ENCODE results near the gene ALDH1A2. TPM values are rescaled to one million over a fixed set of nuclear protein-coding genes. Genes with fewer than 3 reads are reported as not detected.
"Not testable (repeated sequence)": the region's sequence is repeated elsewhere in the genome, so short reads cannot be mapped to it uniquely, and the experiment has no call there.

The ALDH1A2 gene
- polyA plus RNA-seq, 1 donor from 2014 or later = 0.24 TPM

GRCh38 chr15:58046467-58046866 is 19.0 kb downstream of the ALDH1A2 start:
- H3K79me2 ChIP-seq (replicated peaks; ENCODE audit: insufficient read depth, low read length) = no peaks in the 10 kb centered on the region
- no peaks in the 10 kb centered on the region for H3K36me3 ChIP-seq (ENCODE audit: insufficient read depth, low read length)
- no peak overlapping the region for H3K27ac ChIP-seq (ENCODE audit: low read length)
- peaks cover 50% of the 10 kb centered on the region for H3K27me3 ChIP-seq (ENCODE audit: insufficient read depth, low read depth, low read length)
- no peaks in the 10 kb centered on the region for H3K9me3 ChIP-seq (ENCODE audit: low read length)
- no peaks in the 10 kb centered on the region for H4K20me1 ChIP-seq (ENCODE audit: insufficient read depth)
- H3K4me2 ChIP-seq (ENCODE audit: low read length) = no peak overlapping the region
- no peak overlapping the region for H2AFZ ChIP-seq (ENCODE audit: low read depth, low read length)
- TF ChIP-seq TAF1 (IDR thresholded peaks at IDR 0.05; ENCODE audit: low read depth) (no peak), SMC3 (conservative IDR thresholded peaks at IDR 0.05; ENCODE audit: poor library complexity) (no peak), MXI1 (conservative IDR thresholded peaks at IDR 0.05; ENCODE audit: poor library complexity, severe bottlenecking) (no peak), POLR2AphosphoS5 (IDR thresholded peaks at IDR 0.05) (no peak), EP300 (conservative IDR thresholded peaks at IDR 0.05; ENCODE audit: poor library complexity, severe bottlenecking) (no peak), RAD21 (conservative IDR thresholded peaks at IDR 0.05) (no peak), EZH2 (IDR thresholded peaks at IDR 0.05; ENCODE audit: borderline replicate concordance, insufficient read depth, low read length, poor library complexity, severe bottlenecking) (no peak), REST (IDR thresholded peaks at IDR 0.05; ENCODE audit: borderline replicate concordance) (no peak)
- TF ChIP-seq, protein P1, sequence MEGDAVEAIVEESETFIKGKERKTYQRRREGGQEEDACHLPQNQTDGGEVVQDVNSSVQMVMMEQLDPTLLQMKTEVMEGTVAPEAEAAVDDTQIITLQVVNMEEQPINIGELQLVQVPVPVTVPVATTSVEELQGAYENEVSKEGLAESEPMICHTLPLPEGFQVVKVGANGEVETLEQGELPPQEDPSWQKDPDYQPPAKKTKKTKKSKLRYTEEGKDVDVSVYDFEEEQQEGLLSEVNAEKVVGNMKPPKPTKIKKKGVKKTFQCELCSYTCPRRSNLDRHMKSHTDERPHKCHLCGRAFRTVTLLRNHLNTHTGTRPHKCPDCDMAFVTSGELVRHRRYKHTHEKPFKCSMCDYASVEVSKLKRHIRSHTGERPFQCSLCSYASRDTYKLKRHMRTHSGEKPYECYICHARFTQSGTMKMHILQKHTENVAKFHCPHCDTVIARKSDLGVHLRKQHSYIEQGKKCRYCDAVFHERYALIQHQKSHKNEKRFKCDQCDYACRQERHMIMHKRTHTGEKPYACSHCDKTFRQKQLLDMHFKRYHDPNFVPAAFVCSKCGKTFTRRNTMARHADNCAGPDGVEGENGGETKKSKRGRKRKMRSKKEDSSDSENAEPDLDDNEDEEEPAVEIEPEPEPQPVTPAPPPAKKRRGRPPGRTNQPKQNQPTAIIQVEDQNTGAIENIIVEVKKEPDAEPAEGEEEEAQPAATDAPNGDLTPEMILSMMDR (IDR thresholded peaks at IDR 0.05; ENCODE audit: poor library complexity, severe bottlenecking) = no peak
- no peaks in the 10 kb centered on the region for H3F3A ChIP-seq (ENCODE audit: insufficient read depth, low read length, poor library complexity, severe bottlenecking)
- H3K4me3 ChIP-seq (ENCODE audit: low read length) = no peak overlapping the region
- no peaks in the 10 kb centered on the region for H3K9me2 ChIP-seq (ENCODE audit: insufficient read depth, low read length)
- H3K9ac ChIP-seq (ENCODE audit: low read length) = no peak overlapping the region

DNA sequence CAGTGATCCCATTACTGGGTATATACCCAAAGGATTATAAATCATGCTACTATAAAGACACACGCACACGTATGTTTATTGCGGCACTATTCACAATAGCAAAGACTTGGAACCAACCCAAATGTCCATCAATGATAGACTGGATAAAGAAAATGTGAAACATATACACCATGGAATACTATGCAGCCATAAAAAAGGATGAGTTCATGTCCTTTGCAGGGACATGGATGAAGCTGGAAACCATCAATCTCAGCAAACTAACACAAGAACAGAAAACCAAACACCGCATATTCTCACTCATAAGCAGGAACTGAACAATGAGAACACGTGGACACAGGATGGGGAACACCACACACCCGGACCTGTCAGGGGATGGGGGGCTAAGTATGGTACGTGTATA is 20.1 kb downstream of the ALDH1A2 start:
- H3K9ac ChIP-seq (ENCODE audit: low read length); H2AFZ ChIP-seq (ENCODE audit: low read depth, low read length); H3K79me2 ChIP-seq (replicated peaks; ENCODE audit: insufficient read depth, low read length); H3K27ac ChIP-seq (ENCODE audit: low read length); H3K36me3 ChIP-seq (ENCODE audit: insufficient read depth, low read length); H3F3A ChIP-seq (ENCODE audit: insufficient read depth, low read length, poor library complexity, severe bottlenecking); H3K9me2 ChIP-seq (ENCODE audit: insufficient read depth, low read length); H3K4me3 ChIP-seq (ENCODE audit: low read length); H3K9me3 ChIP-seq (ENCODE audit: low read length); H3K4me2 ChIP-seq (ENCODE audit: low read length); H4K20me1 ChIP-seq (ENCODE audit: insufficient read depth): not testable (repeated sequence)
- H3K27me3 ChIP-seq (ENCODE audit: insufficient read depth, low read depth, low read length) = peaks cover 39% of the 10 kb centered on the region

GRCh38 chr15:58044551-58044950 is 21.0 kb downstream of the ALDH1A2 start:
- no peaks in the 10 kb centered on the region for H3K9me3 ChIP-seq (ENCODE audit: low read length)
- H4K20me1 ChIP-seq (ENCODE audit: insufficient read depth) = no peaks in the 10 kb centered on the region
- H3K4me3 ChIP-seq (ENCODE audit: low read length) = no peak overlapping the region
- H3K9ac ChIP-seq (ENCODE audit: low read length) = no peak overlapping the region
- no peaks in the 10 kb centered on the region for H3K36me3 ChIP-seq (ENCODE audit: insufficient read depth, low read length)
- H3K79me2 ChIP-seq (replicated peaks; ENCODE audit: insufficient read depth, low read length) = no peaks in the 10 kb centered on the region
- no peak overlapping the region for H3K4me2 ChIP-seq (ENCODE audit: low read length)
- TF ChIP-seq MXI1 (conservative IDR thresholded peaks at IDR 0.05; ENCODE audit: poor library complexity, severe bottlenecking) = no peak
- no peak for TF ChIP-seq SMC3 (conservative IDR thresholded peaks at IDR 0.05; ENCODE audit: poor library complexity)
- TF ChIP-seq EZH2 (IDR thresholded peaks at IDR 0.05; ENCODE audit: borderline replicate concordance, insufficient read depth, low read length, poor library complexity, severe bottlenecking) = no peak
- no peak for TF ChIP-seq RAD21 (conservative IDR thresholded peaks at IDR 0.05)
- TF ChIP-seq TAF1 (IDR thresholded peaks at IDR 0.05; ENCODE audit: low read depth) = no peak
- TF ChIP-seq EP300 (conservative IDR thresholded peaks at IDR 0.05; ENCODE audit: poor library complexity, severe bottlenecking) = no peak
- no peak for TF ChIP-seq REST (IDR thresholded peaks at IDR 0.05; ENCODE audit: borderline replicate concordance)
- TF ChIP-seq, protein P1 (IDR thresholded peaks at IDR 0.05; ENCODE audit: poor library complexity, severe bottlenecking) = no peak
- TF ChIP-seq POLR2AphosphoS5 (IDR thresholded peaks at IDR 0.05) = no peak
- H3K9me2 ChIP-seq (ENCODE audit: insufficient read depth, low read length) = no peaks in the 10 kb centered on the region
- no peaks in the 10 kb centered on the region for H3F3A ChIP-seq (ENCODE audit: insufficient read depth, low read length, poor library complexity, severe bottlenecking)
- H3K27me3 ChIP-seq (ENCODE audit: insufficient read depth, low read depth, low read length) = peaks cover 31% of the 10 kb centered on the region
- H2AFZ ChIP-seq (ENCODE audit: low read depth, low read length) = no peak overlapping the region
- H3K27ac ChIP-seq (ENCODE audit: low read length) = no peak overlapping the region

All from neural cell (in vitro differentiated cells).